Vagina (tissue), 2 donors: ENCODE measurements around the gene C1orf116.

Experiments used
- CTCF ChIP-seq, 3 experiments: fragments of 450-650 bp in 2 of 3; fragments of 200-600 bp in 1 of 3; sonication (generic) in 1 of 3; IDR thresholded peaks; one replicate each; pipeline ENCODE4 v1.5.1; 2017 to 2019; ENCODE audit warnings: antibody characterized with exemption in 3 of 3, mild to moderate bottlenecking in 2 of 3, moderate library complexity in 2 of 3
- POLR2A ChIP-seq, 2 donors: fragments of 450-650 bp; IDR thresholded peaks; one replicate each; pipeline ENCODE4 v1.6.1; 2017; ENCODE audit warnings: antibody characterized with exemption in 2 of 2, mild to moderate bottlenecking in 2 of 2, moderate library complexity in 2 of 2

DNA sequence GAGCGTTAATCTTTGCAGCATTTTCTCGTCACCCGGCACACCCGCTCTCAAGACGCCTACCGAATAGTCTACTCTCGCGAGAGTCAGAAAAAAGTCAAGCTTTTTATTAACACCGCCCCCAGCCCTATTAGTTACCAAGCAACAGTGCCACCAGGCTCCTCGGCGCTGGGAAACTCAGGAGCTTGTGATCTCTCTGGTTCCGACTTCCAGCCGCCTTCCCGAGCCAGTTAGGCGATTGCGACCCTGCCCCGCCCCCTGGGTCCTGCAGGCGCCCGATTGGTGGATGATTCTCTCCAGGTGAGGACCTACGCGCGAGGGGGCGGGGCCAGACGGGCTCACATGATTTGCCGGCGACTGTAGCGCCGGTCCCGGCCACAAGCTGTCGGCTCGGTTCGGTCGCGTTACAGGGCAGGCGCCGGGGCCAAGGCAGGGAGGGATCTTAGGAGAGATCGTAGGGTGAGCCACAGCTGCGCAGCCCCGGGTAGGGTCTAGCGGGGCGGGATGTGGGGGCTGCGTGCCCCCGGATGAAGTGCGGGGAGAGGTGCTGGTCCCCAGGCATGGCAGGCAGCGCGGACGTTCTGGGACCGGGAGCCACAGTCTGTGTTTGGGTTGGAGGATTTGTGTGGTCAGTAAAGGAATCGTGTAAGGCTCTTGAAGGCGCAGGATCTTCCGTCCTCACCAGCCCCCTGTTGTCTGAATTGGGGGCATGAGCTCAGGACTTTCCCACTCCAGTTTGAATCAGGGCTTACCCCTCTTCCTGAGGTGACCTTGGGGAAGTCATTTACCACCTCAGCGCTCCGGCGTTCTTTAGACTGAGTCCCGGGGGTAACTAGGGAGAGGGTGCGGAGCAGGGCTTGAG is 20.6 kb upstream of the C1orf116 start, which contains the start of gene PFKFB2:
- TF ChIP-seq POLR2A (IDR thresholded peaks at IDR 0.05) = peak in 1 of 2 donors; percentile 67
- peak in 1 of 3 experiments; percentile 43 for TF ChIP-seq CTCF (IDR thresholded peaks at IDR 0.05)
